GM21367 (cell line): ENCODE measurements around the gene MPIG6B.

Source experiments
- ATAC-seq: cut with Tn5 transposase; IDR thresholded peaks from one replicate; pipeline ENCODE4 v1.9.1; 2021; ENCODE audit not compliant: unreplicated experiment

MPIG6B gene

GRCh38 chr6:31765559-31765909 lies 42.4 kb downstream of the MPIG6B start:
- no peak for ATAC-seq

- ATAC-seq = no peak
Measured at GRCh38 chr6:31765910-31766794, 43.0 kb downstream of the MPIG6B start.

DNA sequence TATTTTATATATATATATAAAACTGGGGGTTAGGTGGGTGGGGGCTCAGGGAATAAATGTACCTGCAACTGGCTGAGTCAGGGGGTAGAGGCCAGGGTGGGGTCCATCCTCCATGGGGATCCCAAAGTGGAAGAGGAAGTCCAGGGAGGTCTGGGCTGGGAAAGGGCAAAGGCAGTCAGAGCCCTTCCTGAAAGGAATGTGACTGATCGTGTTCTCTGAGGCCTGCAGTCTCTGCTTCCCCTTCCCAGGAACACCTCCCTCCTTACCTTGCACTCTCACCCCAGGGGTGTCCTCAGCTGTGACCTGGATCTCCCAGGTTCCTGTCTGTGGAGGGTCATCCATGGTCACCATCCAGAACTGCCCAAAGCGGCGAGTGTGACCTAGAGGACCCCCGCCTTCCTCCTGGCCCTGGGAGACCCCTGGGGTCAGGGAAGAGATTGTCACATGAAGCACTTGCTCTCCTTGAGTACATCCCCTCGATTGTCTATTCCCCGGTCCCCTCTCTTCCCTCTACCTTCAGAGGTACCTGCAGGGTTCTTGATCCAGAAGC lies 44.0 kb downstream of the MPIG6B start:
- no peak for ATAC-seq

- ATAC-seq = no peak
Measured at GRCh38 chr6:31768363-31769257, 45.4 kb downstream of the MPIG6B start.

- ATAC-seq = no peak
Measured at GRCh38 chr6:31769684-31770371, 46.7 kb downstream of the MPIG6B start.

GRCh38 chr6:31770860-31771259 lies 47.7 kb downstream of the MPIG6B start:
- no peak for ATAC-seq

DNA sequence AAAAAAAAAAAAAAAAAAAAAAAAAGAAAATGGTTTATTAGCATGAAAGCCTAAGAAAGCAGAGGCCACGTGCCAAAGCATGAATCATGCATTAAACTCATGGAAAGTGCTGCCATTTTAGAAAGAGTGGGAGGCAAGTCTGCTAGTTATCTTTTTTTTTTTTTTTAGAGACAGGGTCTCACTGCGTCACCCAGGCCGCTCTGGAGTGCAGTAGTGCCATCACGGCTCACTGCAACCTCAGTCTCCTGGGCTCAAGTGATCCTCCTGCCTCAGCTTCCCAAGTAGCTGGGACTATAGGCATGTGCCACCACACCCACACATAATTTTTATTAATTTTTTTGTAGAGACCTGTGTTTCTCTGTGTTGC lies 48.8 kb downstream of the MPIG6B start:
- no peak for ATAC-seq

DNA sequence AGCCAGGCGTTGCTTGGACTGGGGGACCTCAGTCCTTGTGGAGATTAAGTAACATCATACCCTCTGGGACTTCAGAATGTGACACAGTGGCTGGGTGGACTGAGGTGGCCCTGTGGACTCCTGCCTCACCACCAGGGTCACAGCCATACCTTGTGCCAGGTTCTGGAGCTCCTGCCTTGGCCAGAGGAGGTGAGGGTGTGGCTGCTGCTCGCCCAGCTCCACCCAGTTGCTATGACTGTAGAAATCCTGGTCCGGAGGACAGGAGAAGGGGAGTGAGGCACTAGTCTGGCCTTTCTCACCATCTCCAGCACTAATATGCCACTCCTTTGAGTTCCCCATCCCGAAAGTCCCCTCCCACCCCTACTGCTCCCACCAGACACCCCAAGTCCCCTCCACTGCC lies 52.0 kb downstream of the MPIG6B start:
- ATAC-seq = no peak

- ATAC-seq = no peak
Measured at GRCh38 chr6:31775633-31776484, 52.7 kb downstream of the MPIG6B start.
